ENCODE data around the gene MMP24. TPM values are rescaled to one million over a fixed set of nuclear protein-coding genes. Genes with fewer than 3 reads are reported as not detected.

Gene MMP24
- 15.8 to 20.6 TPM (median 18.5 TPM) in 5 replicates for total RNA-seq (2022; extraction: Qiagen RNA extraction; ENCODE audit: low read depth)

DNA sequence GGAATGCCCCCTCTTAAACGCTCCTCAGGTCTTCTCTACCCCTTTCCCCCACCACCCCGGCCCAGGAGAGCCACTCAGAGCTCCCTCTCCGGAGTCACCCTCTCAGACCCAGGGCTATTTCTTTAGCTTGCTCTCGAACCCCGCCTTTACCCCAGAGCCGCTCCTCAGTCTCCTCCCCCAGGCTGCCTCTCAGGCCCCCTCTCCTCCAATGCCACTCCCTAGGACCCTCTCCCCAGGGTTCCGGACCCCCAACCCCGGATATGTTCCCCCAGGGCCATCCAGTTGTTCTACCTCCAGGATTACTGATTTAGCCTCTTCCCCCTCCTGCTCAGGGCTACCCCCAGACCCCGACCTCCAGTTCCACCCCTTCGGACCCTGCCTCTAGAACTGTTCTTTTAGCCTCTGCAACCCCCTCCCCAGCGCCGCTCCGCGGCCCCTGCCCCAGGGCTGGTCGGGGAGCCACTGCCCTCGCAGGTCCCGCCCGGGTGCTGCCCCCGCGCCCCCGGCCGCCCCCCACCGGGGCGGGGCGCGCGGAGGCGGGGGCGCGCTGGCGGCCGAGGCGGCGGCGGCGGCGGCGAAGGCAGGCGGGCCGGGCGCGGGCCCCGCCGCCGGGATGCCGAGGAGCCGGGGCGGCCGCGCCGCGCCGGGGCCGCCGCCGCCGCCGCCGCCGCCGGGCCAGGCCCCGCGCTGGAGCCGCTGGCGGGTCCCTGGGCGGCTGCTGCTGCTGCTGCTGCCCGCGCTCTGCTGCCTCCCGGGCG, at the start of gene MMP24:
TSS of gene MMP24 (plus strand) at position 565 of the 758 bp plus-strand sequence. CDS start at position 614, 49 bp downstream.

DNA sequence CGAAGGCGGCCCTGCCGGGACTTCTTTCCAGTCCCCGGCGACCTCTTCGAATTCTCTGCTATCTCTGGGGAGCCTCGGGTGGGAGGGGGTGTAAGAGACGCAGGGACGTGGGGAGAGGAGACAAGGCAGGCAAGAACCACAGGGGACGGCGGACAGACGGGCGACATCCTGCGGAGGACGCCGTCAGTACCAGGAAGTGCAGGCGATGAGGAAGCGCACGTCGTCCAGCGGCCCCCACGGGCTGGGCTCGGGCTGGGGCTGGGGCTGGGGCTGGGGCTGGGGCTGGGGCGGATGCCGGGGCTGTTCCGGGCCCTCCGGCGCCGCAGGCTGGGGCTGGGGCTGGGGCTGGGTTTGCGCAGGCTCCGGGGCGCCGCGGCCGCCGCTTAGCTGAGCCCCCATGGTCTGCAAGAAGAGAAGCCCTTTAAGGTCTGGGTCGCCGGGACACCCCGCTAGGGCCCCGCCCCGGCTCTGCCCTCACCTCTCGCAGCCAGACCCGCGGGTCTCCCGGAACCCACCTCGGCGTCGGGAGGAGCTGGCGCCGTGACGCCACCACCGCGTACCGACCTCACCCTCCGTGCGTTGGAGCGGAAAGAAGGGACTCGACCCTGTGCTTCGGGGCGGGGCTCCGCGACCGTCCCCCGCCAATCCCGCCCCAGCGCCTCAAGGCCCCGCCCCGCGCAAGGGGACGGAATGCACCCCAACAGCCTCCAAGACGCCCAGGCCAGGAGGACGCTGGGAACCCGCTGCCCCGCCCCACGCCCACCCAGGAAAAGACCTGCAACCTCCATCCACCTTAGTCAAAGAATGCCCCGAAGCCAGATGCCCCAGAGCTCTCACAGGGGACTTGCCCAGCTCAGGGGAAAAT, 51.3 kb downstream of the MMP24 start, which contains the start of gene MMP24OS:
TSS of gene MMP24OS (minus strand) at position 592 of the 865 bp plus-strand sequence. CDS start at position 399, 193 bp downstream.

DNA sequence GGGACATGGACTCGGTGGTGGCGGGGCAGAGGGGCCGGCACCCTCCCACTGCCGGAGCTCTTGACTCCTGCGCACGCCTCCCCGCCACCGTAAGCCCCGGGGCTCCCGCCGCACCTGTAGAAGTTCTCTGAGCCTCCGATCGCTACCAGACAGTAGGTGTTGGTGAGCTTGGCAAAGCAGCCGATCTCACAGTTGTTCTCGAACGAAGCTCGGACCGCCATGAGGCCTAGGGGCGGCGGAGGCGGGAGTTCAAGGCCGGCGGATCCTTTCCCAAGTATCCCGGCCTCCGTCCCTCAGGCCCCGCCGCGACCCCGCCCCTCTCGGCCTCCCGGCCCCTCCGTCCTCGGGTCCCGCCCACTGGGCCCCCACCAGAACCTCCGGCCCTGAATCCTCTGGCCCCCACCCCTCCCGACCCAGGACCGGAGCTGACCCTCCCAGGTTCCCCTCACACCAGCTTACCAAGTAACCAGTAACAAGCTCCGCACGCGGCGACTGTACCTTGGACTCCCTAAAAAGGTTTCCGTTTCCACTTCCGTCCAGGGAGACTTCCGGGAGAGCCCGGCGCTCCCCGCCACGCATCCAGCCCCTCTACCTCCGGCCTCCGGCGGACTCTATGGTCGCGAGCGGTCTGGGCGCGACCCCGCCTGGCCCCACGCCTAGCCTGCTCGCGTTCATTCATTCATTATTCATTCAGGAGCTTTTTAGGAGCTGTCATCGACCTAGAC, 57.9 kb downstream of the MMP24 start, which contains the start of gene EIF6:
TSS of gene EIF6 (minus strand) at position 506 of the 725 bp plus-strand sequence. CDS start at position 221, 285 bp downstream.

DNA sequence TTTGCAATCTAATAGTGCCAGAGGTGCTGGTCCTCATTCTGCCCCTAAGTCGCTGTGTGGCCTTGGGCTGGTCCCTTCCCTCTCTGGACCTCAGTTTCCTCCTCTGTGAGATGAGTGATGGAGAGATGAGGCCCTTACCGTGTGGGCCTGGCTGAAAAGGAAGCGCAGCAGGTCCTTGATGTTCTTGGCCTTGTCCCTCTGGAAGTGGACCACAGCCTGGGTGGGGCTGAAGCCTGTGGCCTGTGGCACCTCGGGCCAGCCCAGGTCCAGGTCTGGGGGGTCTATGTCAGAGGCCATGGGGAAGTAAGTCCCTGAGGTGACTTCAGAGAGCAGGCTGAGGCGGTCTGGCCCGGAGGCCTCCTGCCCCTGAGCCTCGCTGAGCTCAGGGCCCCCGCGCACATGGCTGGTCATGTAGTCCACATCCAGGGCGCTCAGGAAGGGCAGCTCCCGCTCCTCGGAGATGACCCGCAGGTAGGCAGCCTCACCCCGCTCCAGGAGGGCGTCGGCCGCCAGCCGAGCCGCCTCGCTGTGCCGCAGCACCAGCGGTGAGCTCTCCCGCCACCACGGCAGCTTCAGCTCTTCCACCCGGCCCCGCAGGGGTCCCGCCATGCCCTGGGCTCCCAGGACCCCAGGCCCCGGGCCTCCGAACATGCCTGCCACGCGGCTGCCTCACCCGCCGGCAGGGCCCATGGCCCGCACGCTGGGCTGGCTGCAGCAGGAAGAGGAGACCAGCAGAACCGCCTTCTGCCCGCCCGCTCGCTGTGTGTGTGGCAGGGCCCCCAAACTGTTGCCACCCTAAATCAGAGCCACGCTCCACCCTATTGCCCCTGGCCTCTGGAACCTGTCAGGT, 65.4 kb downstream of the MMP24 start, which contains the start of gene FAM83C:
TSS of gene FAM83C (minus strand) at position 772 of the 850 bp plus-strand sequence. CDS start at position 651, 121 bp downstream.

Other genes starting within 250 kb of the MMP24 start
- gene TRPC4AP, start 133.9 kb upstream of the MMP24 start, total RNA-seq (2022; extraction: Qiagen RNA extraction; ENCODE audit: low read depth) = 52.0 to 59.2 TPM (median 57.5 TPM) in 5 replicates
- 40.2 to 48.7 TPM (median 48.1 TPM) in 5 replicates for gene EDEM2, start 79.4 kb upstream of the MMP24 start, total RNA-seq (2022; extraction: Qiagen RNA extraction; ENCODE audit: low read depth)
- 92.4 to 129 TPM (median 124 TPM) in 5 replicates for gene PROCR, start 54.6 kb upstream of the MMP24 start, total RNA-seq (2022; extraction: Qiagen RNA extraction; ENCODE audit: low read depth)
- 47.8 to 84.2 TPM (median 74.9 TPM) in 5 replicates for gene MMP24OS, start 51.4 kb downstream of the MMP24 start, total RNA-seq (2022; extraction: Qiagen RNA extraction; ENCODE audit: low read depth)
- 343 to 392 TPM (median 386 TPM) in 5 replicates for gene EIF6, start 58.1 kb downstream of the MMP24 start, total RNA-seq (2022; extraction: Qiagen RNA extraction; ENCODE audit: low read depth)
- 0.03 to 0.06 TPM (median 0.05 TPM) in 3 of 5 replicates, not detected in the others for gene FAM83C, start 65.7 kb downstream of the MMP24 start, total RNA-seq (2022; extraction: Qiagen RNA extraction; ENCODE audit: low read depth)
- 29.7 to 38.9 TPM (median 33.6 TPM) in 5 replicates for gene UQCC1, start 185.3 kb downstream of the MMP24 start, total RNA-seq (2022; extraction: Qiagen RNA extraction; ENCODE audit: low read depth)
- not detected in 5 replicates for gene GDF5, start 211.5 kb downstream of the MMP24 start, total RNA-seq (2022; extraction: Qiagen RNA extraction; ENCODE audit: low read depth)
- gene CEP250, start 228.9 kb downstream of the MMP24 start, total RNA-seq (2022; extraction: Qiagen RNA extraction; ENCODE audit: low read depth) = 20.2 to 29.3 TPM (median 27.1 TPM) in 5 replicates

Data from A549 treated with CpdA at 1 μM for 4 hours (cell line).